ENCODE results near the gene FLVCR1.

The FLVCR1 gene

DNA sequence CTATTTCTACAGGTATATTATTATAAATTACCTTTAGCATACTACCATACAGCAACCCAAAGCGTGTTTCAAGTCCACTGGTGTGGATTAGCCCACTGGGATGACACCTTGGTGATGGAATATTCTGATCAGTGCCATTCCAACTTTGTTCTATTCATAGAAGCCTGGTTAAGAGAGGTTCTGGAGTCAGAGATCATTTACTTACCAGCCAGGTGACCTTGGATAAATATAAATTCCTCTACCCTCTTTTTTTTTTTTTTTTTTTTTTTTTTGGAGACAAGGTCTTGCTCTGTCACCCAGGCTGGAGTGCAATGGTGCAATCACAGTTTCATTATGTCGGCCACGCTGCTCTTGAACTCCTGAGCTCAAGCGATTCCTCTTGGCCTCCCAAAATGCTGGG, 10.5 kb upstream of the FLVCR1 start, which contains the start of gene SPATA45:
SPATA45 (minus strand) TSS at position 101 of the 400 bp plus-strand sequence. CDS start 11,500 bp downstream, outside the sequence.
- no peak for DNase-seq (ENCODE audit: low read depth)
- TF ChIP-seq CTCF (IDR thresholded peaks at IDR 0.05; ENCODE audit: low read length, missing control alignments): no peak

DNA sequence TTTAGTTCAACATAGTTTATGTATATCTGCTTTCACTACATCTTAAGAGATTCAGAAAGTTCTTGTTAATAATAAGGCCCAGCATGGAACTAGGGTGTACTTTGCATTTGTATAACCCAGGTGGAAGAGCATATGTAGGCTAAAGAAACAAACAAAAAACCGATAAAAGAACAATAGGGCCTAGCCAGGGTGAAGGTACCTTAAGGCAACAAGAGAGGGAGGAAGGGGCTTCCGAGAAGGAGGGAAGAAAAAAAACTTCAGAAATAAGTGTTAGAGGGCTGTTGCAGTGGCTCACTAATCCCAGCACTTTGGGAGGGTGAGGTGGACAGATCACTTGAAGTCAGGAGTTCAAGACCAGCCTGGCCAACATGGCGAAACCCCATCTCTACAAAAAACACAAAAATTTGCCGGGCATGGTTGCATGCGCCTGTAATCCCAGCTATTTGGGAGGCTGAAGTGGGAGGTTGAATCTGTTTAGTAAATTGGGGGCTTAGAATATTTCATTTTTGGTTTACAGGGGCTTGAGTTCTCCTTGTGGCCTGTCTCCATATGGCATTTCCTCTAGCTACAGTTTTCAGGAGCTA, 5.9 kb upstream of the FLVCR1 start:
- no peak overlapping the region for H3K4me3 ChIP-seq (replicated peaks; ENCODE audit: low read depth, low read length)
- DNase-seq (ENCODE audit: low read depth): no peak
- no peak for TF ChIP-seq CTCF (IDR thresholded peaks at IDR 0.05; ENCODE audit: low read length, missing control alignments)

More for the DNA sequence above, 10.5 kb upstream of the FLVCR1 start, which contains the start of gene SPATA45:
- H3K4me3 ChIP-seq (replicated peaks; ENCODE audit: low read depth, low read length): no peak within 1 kb of the TSS

- no peak for TF ChIP-seq CTCF (IDR thresholded peaks at IDR 0.05; ENCODE audit: low read length, missing control alignments)
- DNase-seq (ENCODE audit: low read depth): no peak
- no peak overlapping the region for H3K4me3 ChIP-seq (replicated peaks; ENCODE audit: low read depth, low read length)
Measured at GRCh38 chr1:212853658-212854057, 4.4 kb upstream of the FLVCR1 start.

GRCh38 chr1:212856755-212857154, 1.3 kb upstream of the FLVCR1 start:
- DNase-seq (ENCODE audit: low read depth): no peak
- no peak for TF ChIP-seq CTCF (IDR thresholded peaks at IDR 0.05; ENCODE audit: low read length, missing control alignments)

GRCh38 chr1:212858461-212859265, 588 bp downstream of the FLVCR1 start:
- peak overlapping the region; percentile 79 for H3K4me3 ChIP-seq (replicated peaks; ENCODE audit: low read depth, low read length)
- DNase-seq (ENCODE audit: low read depth): peak; percentile 36
- TF ChIP-seq CTCF (IDR thresholded peaks at IDR 0.05; ENCODE audit: low read length, missing control alignments): no peak

More at GRCh38 chr1:212856755-212857154, 1.3 kb upstream of the FLVCR1 start:
- no peak overlapping the region for H3K4me3 ChIP-seq (replicated peaks; ENCODE audit: low read depth, low read length)

GRCh38 chr1:212860713-212861581, 2.9 kb downstream of the FLVCR1 start:
- no peak overlapping the region for H3K4me3 ChIP-seq (replicated peaks; ENCODE audit: low read depth, low read length)

More at GRCh38 chr1:212860713-212861581, 2.9 kb downstream of the FLVCR1 start:
- TF ChIP-seq CTCF (IDR thresholded peaks at IDR 0.05; ENCODE audit: low read length, missing control alignments): no peak
- DNase-seq (ENCODE audit: low read depth): peak; percentile 7
